ENCODE data around the gene PANK4. TPM values are rescaled to one million over a fixed set of nuclear protein-coding genes. Genes with fewer than 3 reads are reported as not detected.

PANK4 gene
- polyA plus RNA-seq, 1 experiment: 17.1 TPM

DNA sequence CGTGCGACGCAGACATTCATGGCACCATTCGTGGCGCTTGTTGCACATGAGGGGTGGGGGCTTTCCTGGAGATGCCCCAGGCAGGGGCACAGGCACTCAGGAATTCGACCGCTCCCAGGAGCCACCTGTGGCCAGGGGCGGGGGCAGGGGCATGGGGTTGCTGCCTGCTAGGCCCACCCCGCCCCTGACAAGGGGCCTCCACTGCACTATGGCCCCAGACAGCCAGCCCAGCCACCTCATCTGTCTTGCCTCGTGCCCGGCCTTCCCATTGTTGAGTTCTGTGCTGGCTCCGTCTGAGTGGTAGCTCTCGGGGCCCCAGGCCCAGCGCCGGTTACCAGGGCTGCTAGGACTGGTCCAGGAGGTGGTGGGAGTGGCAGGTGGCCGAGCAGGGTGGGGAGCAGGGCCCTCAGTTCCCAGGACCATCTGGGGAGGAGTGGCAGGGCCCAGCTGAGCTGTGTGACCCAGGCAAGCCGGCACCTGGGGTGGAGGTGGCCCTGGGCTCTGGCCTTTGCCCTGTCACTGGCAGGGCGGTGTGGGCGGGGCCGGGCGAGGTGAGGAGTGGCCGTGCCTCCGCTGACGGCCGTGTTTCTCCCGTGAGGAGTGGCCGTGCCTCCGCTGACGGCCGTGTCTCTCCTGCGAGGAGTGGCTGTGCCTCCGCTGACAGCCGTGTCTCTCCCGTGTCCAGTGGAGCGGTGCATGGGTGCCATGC is 48.5 kb downstream of the PANK4 start:
- DNase-seq (ENCODE audit: low read depth): no peak
- Histone ChIP-seq H3K4me3 (ENCODE audit: low read depth, low read length) (no peak overlapping the region), H3K36me3 (ENCODE audit: control insufficient read depth, insufficient read depth, low read length) (no peaks in the 10 kb centered on the region), H3K27me3 (ENCODE audit: control insufficient read depth, insufficient read depth, low read length) (no peaks in the 10 kb centered on the region)
- TF ChIP-seq, protein P1, sequence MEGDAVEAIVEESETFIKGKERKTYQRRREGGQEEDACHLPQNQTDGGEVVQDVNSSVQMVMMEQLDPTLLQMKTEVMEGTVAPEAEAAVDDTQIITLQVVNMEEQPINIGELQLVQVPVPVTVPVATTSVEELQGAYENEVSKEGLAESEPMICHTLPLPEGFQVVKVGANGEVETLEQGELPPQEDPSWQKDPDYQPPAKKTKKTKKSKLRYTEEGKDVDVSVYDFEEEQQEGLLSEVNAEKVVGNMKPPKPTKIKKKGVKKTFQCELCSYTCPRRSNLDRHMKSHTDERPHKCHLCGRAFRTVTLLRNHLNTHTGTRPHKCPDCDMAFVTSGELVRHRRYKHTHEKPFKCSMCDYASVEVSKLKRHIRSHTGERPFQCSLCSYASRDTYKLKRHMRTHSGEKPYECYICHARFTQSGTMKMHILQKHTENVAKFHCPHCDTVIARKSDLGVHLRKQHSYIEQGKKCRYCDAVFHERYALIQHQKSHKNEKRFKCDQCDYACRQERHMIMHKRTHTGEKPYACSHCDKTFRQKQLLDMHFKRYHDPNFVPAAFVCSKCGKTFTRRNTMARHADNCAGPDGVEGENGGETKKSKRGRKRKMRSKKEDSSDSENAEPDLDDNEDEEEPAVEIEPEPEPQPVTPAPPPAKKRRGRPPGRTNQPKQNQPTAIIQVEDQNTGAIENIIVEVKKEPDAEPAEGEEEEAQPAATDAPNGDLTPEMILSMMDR (IDR thresholded peaks at IDR 0.05; ENCODE audit: insufficient read depth, low read depth, low read length): no peak
- CTCF ChIA-PET: no interaction called here
- POLR2A ChIA-PET: no interaction called here

DNA sequence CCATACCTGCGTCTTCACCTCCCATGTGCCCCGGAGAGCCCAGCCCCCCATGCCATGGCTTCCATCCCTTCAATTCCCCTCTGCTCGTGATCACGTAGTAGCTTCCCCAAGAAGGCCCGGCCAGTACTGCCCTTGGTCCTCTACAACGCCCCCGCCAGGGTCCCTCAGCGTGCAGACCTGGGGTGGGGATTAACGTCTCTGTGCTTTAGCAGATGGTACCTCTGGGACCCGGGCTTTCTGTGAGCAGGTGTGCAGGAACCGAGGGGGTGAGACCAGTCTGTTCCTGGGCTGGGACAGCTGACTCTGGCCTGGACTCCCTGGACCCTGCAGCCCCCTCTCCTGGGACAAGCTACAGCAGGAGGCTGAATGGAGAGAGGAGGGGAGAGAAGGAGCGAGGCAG is 49.1 kb downstream of the PANK4 start:
- Histone ChIP-seq H3K36me3 (ENCODE audit: control insufficient read depth, insufficient read depth, low read length) (no peaks in the 10 kb centered on the region), H3K4me3 (ENCODE audit: low read depth, low read length) (no peak overlapping the region), H3K27me3 (ENCODE audit: control insufficient read depth, insufficient read depth, low read length) (no peaks in the 10 kb centered on the region)
- POLR2A ChIA-PET: no interaction called here
- TF ChIP-seq, protein P1 (IDR thresholded peaks at IDR 0.05; ENCODE audit: insufficient read depth, low read depth, low read length): no peak
- CTCF ChIA-PET: no interaction called here
- no peak for DNase-seq (ENCODE audit: low read depth)

DNA sequence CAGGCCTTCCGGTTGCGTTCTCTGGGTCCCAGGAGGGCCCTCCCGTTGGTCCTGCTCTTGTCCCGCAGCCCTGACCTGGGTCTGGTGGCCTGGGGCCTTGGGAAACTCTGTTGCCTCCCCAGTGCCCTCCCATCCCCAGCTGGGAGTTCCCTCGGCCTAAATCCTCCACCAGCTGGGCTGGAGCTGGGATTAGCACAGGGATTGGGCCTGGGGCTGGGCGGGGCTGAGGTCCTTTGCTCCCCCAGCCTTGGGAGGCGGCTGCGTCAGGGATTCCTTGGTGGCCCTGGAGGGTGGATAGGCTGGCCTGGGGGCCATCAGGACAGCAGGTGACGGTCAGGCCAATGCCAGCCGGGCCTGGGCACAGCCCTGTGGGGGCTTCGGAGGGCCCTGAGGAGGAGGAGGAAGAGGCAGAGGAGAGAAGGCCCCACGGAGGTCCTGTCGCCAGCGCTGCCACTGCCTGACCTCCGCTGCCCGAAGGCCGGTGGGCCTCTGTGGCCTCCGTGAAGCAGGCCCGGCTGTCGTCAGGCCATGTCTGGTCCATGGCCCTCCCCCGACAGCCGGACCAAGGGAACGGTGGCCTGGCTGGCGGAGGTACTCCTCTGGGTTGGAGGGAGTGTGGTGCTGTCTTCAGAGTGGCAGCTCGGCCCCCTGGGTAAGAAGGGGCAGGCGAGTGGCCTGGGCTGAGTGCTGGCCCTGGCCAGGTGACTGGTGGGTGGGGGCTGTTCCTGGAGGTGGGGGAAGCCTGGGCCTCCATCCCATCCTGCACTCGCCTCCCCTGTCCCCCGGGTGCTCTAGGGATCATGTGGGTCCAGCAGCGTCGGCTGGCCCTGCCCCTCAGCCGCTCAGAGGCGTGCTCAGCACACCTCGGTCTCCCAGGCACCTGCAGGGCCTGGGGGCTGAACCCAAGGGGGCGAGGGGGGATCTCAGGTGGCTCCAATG is 50.1 kb downstream of the PANK4 start, which contains the start of gene PLCH2:
Gene PLCH2 (plus strand): TSS at position 229 of the 939 bp plus-strand sequence. CDS start 300 bp downstream, at position 529.
- Histone ChIP-seq H3K4me3 (ENCODE audit: low read depth, low read length) (no peak within 1 kb of the TSS), H3K36me3 (ENCODE audit: control insufficient read depth, insufficient read depth, low read length) (no peaks in the 10 kb centered on the region), H3K27me3 (ENCODE audit: control insufficient read depth, insufficient read depth, low read length) (0 out of 2 replicates have a peak, but pooled peaks cover under 1% of the 10 kb centered on the region)
- ChIA-PET CTCF (interaction anchor here (1.8 kb wide), 1 partner anchor 12 kb away, joined by 4 read pairs; no protein-coding TSS in a partner anchor), POLR2A (no interaction called here)
- TF ChIP-seq, protein P1 (IDR thresholded peaks at IDR 0.05; ENCODE audit: insufficient read depth, low read depth, low read length): no peak
- DNase-seq (ENCODE audit: low read depth): no peak

DNA sequence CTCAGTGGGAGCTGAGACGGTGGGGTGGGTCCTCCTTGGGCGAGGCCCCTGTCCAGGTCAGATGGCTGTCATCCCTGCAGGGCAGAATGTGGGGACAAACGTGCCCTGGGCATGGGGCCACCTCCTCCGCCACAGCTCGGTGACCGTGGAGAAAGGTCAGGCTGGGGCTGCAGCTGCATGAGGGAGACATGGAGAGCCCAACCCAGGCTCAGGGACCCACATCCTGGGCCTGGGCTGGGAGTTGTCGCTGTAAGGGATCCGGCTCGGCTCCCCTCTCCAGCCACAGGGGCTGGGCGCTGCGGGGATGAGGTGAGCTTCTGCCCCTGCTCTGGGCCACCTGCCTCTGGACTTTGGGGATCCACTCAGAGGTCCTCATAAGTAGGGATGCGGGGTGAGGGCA is 50.8 kb downstream of the PANK4 start:
- no peaks in the 10 kb centered on the region for H3K36me3 ChIP-seq (ENCODE audit: control insufficient read depth, insufficient read depth, low read length)
- ChIA-PET CTCF (interaction anchor here (1.8 kb wide), 1 partner anchor 11 kb away, joined by 4 read pairs; no protein-coding TSS in a partner anchor), POLR2A (no interaction called here)
- no peak overlapping the region for H3K4me3 ChIP-seq (ENCODE audit: low read depth, low read length)
- no peak for DNase-seq (ENCODE audit: low read depth)
- peaks cover 2% of the 10 kb centered on the region; the same call in 1 of the 2 replicates for H3K27me3 ChIP-seq (ENCODE audit: control insufficient read depth, insufficient read depth, low read length)
- TF ChIP-seq, protein P1 (IDR thresholded peaks at IDR 0.05; ENCODE audit: insufficient read depth, low read depth, low read length): no peak

DNA sequence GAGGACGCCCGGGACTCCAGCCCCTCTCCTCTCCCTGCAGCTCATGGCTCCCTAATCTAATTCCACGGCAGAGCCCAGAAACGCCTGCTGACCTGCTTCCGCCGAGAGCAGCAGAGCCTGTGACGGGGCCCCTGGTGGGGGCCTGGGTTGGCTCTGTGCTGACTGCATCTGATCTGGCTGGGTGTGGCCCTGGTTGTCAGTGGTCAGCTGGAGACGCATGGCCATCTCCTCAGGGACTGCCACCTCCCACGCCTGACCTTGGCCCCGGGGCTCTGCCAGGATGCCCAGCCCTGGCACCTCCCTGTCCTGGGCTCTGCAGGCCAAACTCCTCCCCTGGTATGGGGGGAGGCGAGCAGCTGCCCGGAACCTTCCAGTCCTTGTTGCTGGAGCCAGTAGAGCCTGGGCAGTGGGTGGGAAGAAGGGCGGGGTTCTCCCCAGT is 51.4 kb downstream of the PANK4 start:
- Histone ChIP-seq H3K4me3 (ENCODE audit: low read depth, low read length) (no peak overlapping the region), H3K36me3 (ENCODE audit: control insufficient read depth, insufficient read depth, low read length) (no peaks in the 10 kb centered on the region), H3K27me3 (ENCODE audit: control insufficient read depth, insufficient read depth, low read length) (peaks cover 2% of the 10 kb centered on the region; the same call in 1 of the 2 replicates)
- TF ChIP-seq, protein P1 (IDR thresholded peaks at IDR 0.05; ENCODE audit: insufficient read depth, low read depth, low read length): no peak
- POLR2A ChIA-PET: no interaction called here
- CTCF ChIA-PET: interaction anchor here (0.6 to 1.8 kb wide), 2 partner anchors 10 to 110 kb away, joined by 4 read pairs; no protein-coding TSS in a partner anchor
- DNase-seq (ENCODE audit: low read depth): no peak

All from BJ (cell line).